HCT116 (cell line): ENCODE data around the gene LHX5. TPM values are rescaled to one million over a fixed set of nuclear protein-coding genes. Genes with fewer than 3 reads are reported as not detected.

Source experiments
- ATAC-seq: fragments of 200-7000 bp; cut with Tn5 transposase; 2 replicates; pipeline ENCODE4 v1.9.1; 2020; ENCODE audit warnings: mild to moderate bottlenecking, moderate library complexity
- BruUV-seq: library from RNA; stranded (reverse); fragments of 400-500 nt; replicated peaks from 2 replicates; lab custom pipeline; 2021; lab: Mats Ljungman, UMichigan
- CTCF ChIA-PET: fragments of 300-600 bp; sonication (Branson Sonifier 250); formaldehyde crosslinking; loops from one replicate; lab custom pipeline; 2021; ENCODE audit warnings: antibody characterized with exemption; lab: Charles Lee
- POLR2A ChIA-PET: fragments of 300-600, 350-600 bp; sonication (Branson Sonifier 250); formaldehyde crosslinking; loops from one replicate; lab custom pipeline; 2021; ENCODE audit warnings: antibody characterized with exemption; lab: Charles Lee
- RAD21 ChIA-PET, 2 experiments: fragments of 300-600 bp; sonication (Branson Sonifier 250); formaldehyde crosslinking; loops; one replicate each; lab custom pipeline; 2023; ENCODE audit warnings: low total read pairs in 2 of 2; ENCODE audit not compliant: uncharacterized antibody in 2 of 2, unreplicated experiment in 2 of 2, low non-redundant PET in 1 of 2; lab: Charles Lee
- DNase-seq: peaks from one replicate; pipeline ENCODE4 v3.0.0-alpha.2; 2010; ENCODE audit warnings: low read depth, low spot score
- H2AFZ ChIP-seq: fragments of 200-600 bp; shearing (Covaris generic), sonication (generic); 2 replicates; pipeline ENCODE4 v1.6.1; 2017; ENCODE audit warnings: low read depth, mixed run types, mixed read lengths, antibody characterized with exemption, low read length; ENCODE audit not compliant: poor library complexity, severe bottlenecking
- H3K27ac ChIP-seq: 2 replicates; pipeline ENCODE4 v1.5.1; 2012; ENCODE audit warnings: low read depth, low read length
- H3K27me3 ChIP-seq: fragments of 200-600 bp; sonication (generic); 2 replicates; pipeline ENCODE4 v1.6.1; 2016; ENCODE audit warnings: mixed run types, low read length, mixed read lengths; ENCODE audit not compliant: insufficient read depth
- H3K36me3 ChIP-seq, 2 experiments: fragments of 200-500 bp in 1 of 2; fragments of 200-600 bp in 1 of 2; sonication (Bioruptor generic) in 1 of 2; sonication (generic) in 1 of 2; 2 replicates each; pipeline versions ENCODE4 v1.5.1 to v1.6.1; 2014 to 2016; ENCODE audit warnings: low read length in 2 of 2, inconsistent platforms in 1 of 2, mixed read lengths in 1 of 2, mixed run types in 1 of 2; ENCODE audit not compliant: insufficient read depth in 2 of 2, control insufficient read depth in 1 of 2
- H3K4me1 ChIP-seq, 2 experiments: fragments of 200-600 bp in 1 of 2; sonication (generic) in 1 of 2; 2 replicates each; pipeline versions ENCODE4 v1.5.1 to v1.6.1; 2012 to 2017; ENCODE audit warnings: low read length in 2 of 2, inconsistent platforms in 1 of 2, mild to moderate bottlenecking in 1 of 2, mixed read lengths in 1 of 2, mixed run types in 1 of 2, moderate library complexity in 1 of 2; ENCODE audit not compliant: insufficient read depth in 2 of 2, control insufficient read depth in 1 of 2
- H3K4me2 ChIP-seq: fragments of 200-600 bp; sonication (generic); 2 replicates; pipeline ENCODE4 v1.6.1; 2017; ENCODE audit warnings: mixed run types, low read length, mixed read lengths
- H3K4me3 ChIP-seq, 2 experiments: fragments of 200-600 bp in 1 of 2; sonication (generic) in 1 of 2; replicated peaks in 1 of 2; 2 replicates each; pipeline ENCODE4 v1.5.1; 2011 to 2016; ENCODE audit warnings: low read length in 2 of 2, control low read depth in 1 of 2, low read depth in 1 of 2, mild to moderate bottlenecking in 1 of 2, mixed read lengths in 1 of 2, mixed run types in 1 of 2
- H3K79me2 ChIP-seq: fragments of 200-600 bp; sonication (generic); 2 replicates; pipeline ENCODE4 v1.6.1; 2017; ENCODE audit warnings: mild to moderate bottlenecking, mixed run types, low read length, moderate library complexity, mixed read lengths; ENCODE audit not compliant: insufficient read depth
- H3K9ac ChIP-seq: fragments of 200-600 bp; sonication (generic); 2 replicates; pipeline ENCODE4 v1.6.1; 2016; ENCODE audit warnings: low read length, mixed read lengths
- H3K9me2 ChIP-seq: fragments of 200-600 bp; sonication (generic), shearing (Covaris generic); 2 replicates; pipeline ENCODE4 v1.6.1; 2017; ENCODE audit warnings: mixed run types, mild to moderate bottlenecking, moderate library complexity; ENCODE audit not compliant: insufficient read depth
- H3K9me3 ChIP-seq, 2 experiments: fragments of 200-500 bp in 1 of 2; fragments of 200-600 bp in 1 of 2; sonication (Bioruptor generic) in 1 of 2; sonication (generic) in 1 of 2; 2 replicates each; pipeline ENCODE4 v1.6.1; 2014 to 2017; ENCODE audit warnings: low read length in 2 of 2, mixed read lengths in 2 of 2, inconsistent platforms in 1 of 2, low read depth in 1 of 2, mild to moderate bottlenecking in 1 of 2, mixed run types in 1 of 2, moderate library complexity in 1 of 2; ENCODE audit not compliant: control insufficient read depth in 1 of 2, insufficient read depth in 1 of 2
- H4K20me1 ChIP-seq: fragments of 200-600 bp; sonication (generic), shearing (Covaris generic); 2 replicates; pipeline ENCODE4 v1.6.1; 2017; ENCODE audit warnings: mixed run types, mild to moderate bottlenecking, moderate library complexity; ENCODE audit not compliant: insufficient read depth
- ATF3 ChIP-seq: IDR thresholded peaks from 2 replicates; pipeline ENCODE4 v1.6.1; 2012
- EGR1 ChIP-seq: IDR thresholded peaks from 2 replicates; pipeline ENCODE4 v1.6.1; 2012; ENCODE audit warnings: low read depth
- EZH2 ChIP-seq: fragments of 200-600 bp; sonication (generic); IDR thresholded peaks from 2 replicates; pipeline ENCODE4 v1.6.1; 2017; ENCODE audit warnings: antibody characterized with exemption, mixed run types
- POLR2A ChIP-seq: IDR thresholded peaks from 2 replicates; pipeline ENCODE4 v1.7.0; 2011; ENCODE audit warnings: borderline replicate concordance; ENCODE audit not compliant: insufficient read depth, insufficient read length; ENCODE audit errors: extremely low read depth
- SIN3A ChIP-seq: IDR thresholded peaks from 2 replicates; pipeline ENCODE4 v1.6.1; 2012; ENCODE audit warnings: low read depth
- SRF ChIP-seq: IDR thresholded peaks from 2 replicates; pipeline ENCODE4 v1.6.1; 2012; ENCODE audit warnings: low read depth
- TCF7L2 ChIP-seq: IDR thresholded peaks from 2 replicates; pipeline ENCODE4 v1.7.0; 2011; ENCODE audit warnings: borderline replicate concordance, inconsistent platforms; ENCODE audit not compliant: insufficient read depth, insufficient read length; ENCODE audit errors: extremely low read depth
- YY1 ChIP-seq: IDR thresholded peaks from 2 replicates; pipeline ENCODE4 v1.6.1; 2011; ENCODE audit warnings: low read length, low read depth, moderate library complexity, mild to moderate bottlenecking; ENCODE audit not compliant: insufficient replicate concordance; ENCODE audit errors: extremely low read depth
- ZBTB33 ChIP-seq: IDR thresholded peaks from 2 replicates; pipeline ENCODE4 v1.6.1; 2011; ENCODE audit warnings: mild to moderate bottlenecking, low read length, moderate library complexity; ENCODE audit not compliant: insufficient replicate concordance; ENCODE audit errors: extremely low read depth
- ZFX ChIP-seq: fragments of 450-650 bp; IDR thresholded peaks from 2 replicates; pipeline ENCODE4 v1.6.1; 2017
- ZNF274 ChIP-seq: fragments of 200-500 bp; sonication (Bioruptor generic); IDR thresholded peaks from 2 replicates; pipeline ENCODE4 v1.6.1; 2014; ENCODE audit warnings: mild to moderate bottlenecking, low read depth, low read length, inconsistent platforms
- intact Hi-C: fragments of 100-400 bp; cut with micrococcal nuclease; formaldehyde crosslinking; loops from 2 replicates; pipeline ENCODE4 v1.10.0; 2022
- total RNA-seq: library from RNA; stranded (reverse); gene quantifications from one replicate; pipeline ENCODE4 v1.2.1, GENCODE V29; 2021; ENCODE audit not compliant: unreplicated experiment

Gene LHX5
- total RNA-seq, 1 experiment from 2014 or later: 2.4 TPM

GRCh38 chr12:113457710-113458109, 14.0 kb downstream of the LHX5 start:
- CTCF ChIA-PET: no interaction called here
- no peak overlapping the region for H3K9ac ChIP-seq
- POLR2A ChIA-PET: no interaction called here
- no peak overlapping the region for H3K4me2 ChIP-seq
- H3K27me3 ChIP-seq: peaks cover 18% of the 10 kb centered on the region
- H3K36me3 ChIP-seq: no peaks in the 10 kb centered on the region
- DNase-seq (no peak), ATAC-seq (no peak)
- H4K20me1 ChIP-seq: no peaks in the 10 kb centered on the region
- H3K4me3 ChIP-seq: no peak overlapping the region
- no peaks in the 10 kb centered on the region for H3K9me3 ChIP-seq
- TF ChIP-seq ATF3: no peak
- no peak for TF ChIP-seq EGR1
- no peak for TF ChIP-seq SIN3A
- TF ChIP-seq ZFX: no peak
- no peak overlapping the region for H2AFZ ChIP-seq
- H3K27ac ChIP-seq: no peak overlapping the region
- peaks cover 3 to 4% of the 10 kb centered on the region in 2 experiments; a peak in 3 of 4 replicates for H3K4me1 ChIP-seq
- H3K9me2 ChIP-seq: no peaks in the 10 kb centered on the region
- RAD21 ChIA-PET: no interaction called here
- no peaks in the 10 kb centered on the region for H3K79me2 ChIP-seq
- intact Hi-C loops: no loop called here
- BruUV-seq: no TSS peak

- POLR2A ChIA-PET: no interaction called here
- TF ChIP-seq YY1: no peak
- TF ChIP-seq POLR2A: no peak
- TF ChIP-seq ZNF274: no peak
- no peak for TF ChIP-seq EGR1
- TF ChIP-seq SRF: no peak
- TF ChIP-seq EZH2: no peak
- TF ChIP-seq TCF7L2: no peak
- no peak for TF ChIP-seq ZBTB33
- RAD21 ChIA-PET: no interaction called here
- intact Hi-C loops: no loop called here
- Histone ChIP-seq H3K4me3 (no peak overlapping the region), H3K27me3 (peaks cover 21% of the 10 kb centered on the region), H4K20me1 (no peaks in the 10 kb centered on the region), H3K9me2 (no peaks in the 10 kb centered on the region), H3K4me2 (no peak overlapping the region), H3K4me1 (peaks cover 2 to 3% of the 10 kb centered on the region in 2 experiments; a peak in 3 of 4 replicates), H3K9ac (no peak overlapping the region), H3K9me3 (no peaks in the 10 kb centered on the region), H3K36me3 (no peaks in the 10 kb centered on the region), H3K27ac (no peak overlapping the region), H3K79me2 (no peaks in the 10 kb centered on the region), H2AFZ (no peak overlapping the region)
- DNase-seq: no peak
- no peak for ATAC-seq
- CTCF ChIA-PET: no interaction called here
- BruUV-seq: no TSS peak
Measured at GRCh38 chr12:113457185-113457584, 14.5 kb downstream of the LHX5 start.
